SK-N-SH treated with all-trans-retinoic acid at 6 μM for 48 hours (cell line): Measurements from ENCODE around the gene DOCK1.

ENCODE experiments used
- ATAC-seq: fragments of 200-7000 bp; cut with Tn5 transposase; 3 replicates; pipeline ENCODE4 v1.9.1; 2020; ENCODE audit warnings: mild to moderate bottlenecking, moderate library complexity
- ARNTL ChIP-seq: fragments of 450-650 bp; formaldehyde crosslinking; IDR thresholded peaks from 2 replicates; pipeline ENCODE4 v1.5.0; 2020; ENCODE audit warnings: low read depth, mild to moderate bottlenecking, moderate library complexity, borderline replicate concordance
- BACH2 ChIP-seq: fragments of 250-450 bp; sonication (Bioruptor Pico); IDR thresholded peaks from 2 replicates; pipeline ENCODE4 v1.9.0; 2021; ENCODE audit warnings: mild to moderate bottlenecking, borderline replicate concordance
- CREB5 ChIP-seq: fragments of 250-450 bp; sonication (Bioruptor Pico); IDR thresholded peaks from 2 replicates; pipeline ENCODE4 v1.5.1; 2020; ENCODE audit warnings: low read depth, mild to moderate bottlenecking, moderate library complexity
- CSDC2 ChIP-seq: fragments of 250-450 bp; sonication (Bioruptor Pico); IDR thresholded peaks from 2 replicates; pipeline ENCODE4 v1.5.0; 2020; ENCODE audit warnings: mild to moderate bottlenecking, moderate library complexity
- CSRNP3 ChIP-seq: fragments of 250-450 bp; sonication (Bioruptor Pico); IDR thresholded peaks from 2 replicates; pipeline ENCODE4 v1.5.1; 2021; ENCODE audit warnings: mild to moderate bottlenecking, moderate library complexity
- GLIS3 ChIP-seq: fragments of 250-450 bp; sonication (Bioruptor Pico); IDR thresholded peaks from 2 replicates; pipeline ENCODE4 v1.5.0; 2020; ENCODE audit warnings: mild to moderate bottlenecking, moderate library complexity
- ISL1 ChIP-seq: fragments of 250-450 bp; sonication (Bioruptor Pico); IDR thresholded peaks from 2 replicates; pipeline ENCODE4 v2.1.2; 2022; ENCODE audit warnings: mild to moderate bottlenecking, moderate library complexity
- OSR1 ChIP-seq: fragments of 250-450 bp; sonication (Bioruptor Pico); IDR thresholded peaks from 2 replicates; pipeline ENCODE4 v1.8.0; 2022; ENCODE audit warnings: moderate library complexity, mild to moderate bottlenecking, inconsistent platforms
- PATZ1 ChIP-seq: fragments of 250-450 bp; sonication (Bioruptor Pico); IDR thresholded peaks from 2 replicates; pipeline ENCODE4 v1.8.0; 2020; ENCODE audit warnings: mild to moderate bottlenecking, moderate library complexity, borderline replicate concordance
- POU6F1 ChIP-seq: fragments of 250-450 bp; sonication (Bioruptor Pico); IDR thresholded peaks from 2 replicates; pipeline ENCODE4 v1.8.0; 2021; ENCODE audit warnings: low read depth, mild to moderate bottlenecking, moderate library complexity, borderline replicate concordance
- PPARA ChIP-seq: fragments of 250-450 bp; sonication (Bioruptor Pico); IDR thresholded peaks from 2 replicates; pipeline ENCODE4 v1.5.0; 2020; ENCODE audit warnings: mild to moderate bottlenecking, borderline replicate concordance
- RARB ChIP-seq: fragments of 250-450 bp; sonication (Bioruptor Pico); IDR thresholded peaks from 2 replicates; pipeline ENCODE4 v1.8.0; 2021; ENCODE audit warnings: mild to moderate bottlenecking, moderate library complexity
- SNAI2 ChIP-seq: fragments of 250-450 bp; sonication (Bioruptor Pico); IDR thresholded peaks from 2 replicates; pipeline ENCODE4 v1.5.0; 2020; ENCODE audit warnings: mild to moderate bottlenecking, moderate library complexity
- TCF4 ChIP-seq: fragments of 250-450 bp; sonication (Bioruptor Pico); IDR thresholded peaks from 2 replicates; pipeline ENCODE4 v1.8.0; 2021; ENCODE audit warnings: mild to moderate bottlenecking, moderate library complexity, borderline replicate concordance
- TOX ChIP-seq: fragments of 250-450 bp; sonication (Bioruptor Pico); IDR thresholded peaks from 2 replicates; pipeline ENCODE4 v1.8.0; 2021; ENCODE audit warnings: mild to moderate bottlenecking, moderate library complexity, borderline replicate concordance
- TSHZ2 ChIP-seq: fragments of 250-450 bp; sonication (Bioruptor Pico); IDR thresholded peaks from 2 replicates; pipeline ENCODE4 v1.5.0; 2020; ENCODE audit warnings: mild to moderate bottlenecking, moderate library complexity
- ZC3H10 ChIP-seq: fragments of 250-450 bp; sonication (Bioruptor Pico); IDR thresholded peaks from 2 replicates; pipeline ENCODE4 v1.5.1; 2021; ENCODE audit warnings: mild to moderate bottlenecking, moderate library complexity
- ZFP3 ChIP-seq: fragments of 250-450 bp; sonication (Bioruptor Pico); IDR thresholded peaks from 2 replicates; pipeline ENCODE4 v1.5.0; 2020; ENCODE audit warnings: mild to moderate bottlenecking, moderate library complexity
- ZFP30 ChIP-seq: fragments of 450-650 bp; formaldehyde crosslinking; IDR thresholded peaks from 2 replicates; pipeline ENCODE4 v1.5.0; 2022; ENCODE audit warnings: mild to moderate bottlenecking, moderate library complexity
- ZNF565 ChIP-seq: fragments of 450-650 bp; formaldehyde crosslinking; conservative IDR thresholded peaks from 2 replicates; pipeline ENCODE4 v1.5.0; 2020; ENCODE audit warnings: low read depth, mild to moderate bottlenecking, moderate library complexity
- ZNF70 ChIP-seq: fragments of 450-650 bp; formaldehyde crosslinking; IDR thresholded peaks from 2 replicates; pipeline ENCODE4 v1.5.0; 2020; ENCODE audit warnings: mild to moderate bottlenecking, moderate library complexity

DOCK1 gene

GRCh38 chr10:127040756-127041155 lies 135.5 kb downstream of the DOCK1 start:
- ATAC-seq, result no peak
- TF ChIP-seq PATZ1 (no peak), TSHZ2 (no peak), CSDC2 (CRISPR knock-in tag) (no peak), CSRNP3 (CRISPR knock-in tag) (no peak), BACH2 (no peak), RARB (CRISPR knock-in tag) (no peak), ZFP30 (CRISPR knock-in tag) (no peak), POU6F1 (CRISPR knock-in tag) (no peak), GLIS3 (CRISPR knock-in tag) (no peak), ARNTL (CRISPR knock-in tag) (no peak), ZFP3 (CRISPR knock-in tag) (no peak), PPARA (no peak), ZNF565 (CRISPR knock-in tag) (no peak), TOX (CRISPR knock-in tag) (no peak), TCF4 (CRISPR knock-in tag) (no peak)

- TF ChIP-seq OSR1 (CRISPR knock-in tag), result no peak
Measured at GRCh38 chr10:127041552-127041951, 136.3 kb downstream of the DOCK1 start.

GRCh38 chr10:127043301-127043700 lies 138.1 kb downstream of the DOCK1 start:
- ATAC-seq, result no peak

More at GRCh38 chr10:127041552-127041951, 136.3 kb downstream of the DOCK1 start:
- no peak; the same call in 1 of the 3 replicates for ATAC-seq

More at GRCh38 chr10:127043301-127043700, 138.1 kb downstream of the DOCK1 start:
- TF ChIP-seq RARB (CRISPR knock-in tag) (no peak), CSDC2 (CRISPR knock-in tag) (no peak), ISL1 (CRISPR knock-in tag) (no peak), ZC3H10 (CRISPR knock-in tag) (no peak), ZFP30 (CRISPR knock-in tag) (no peak), PATZ1 (no peak), SNAI2 (CRISPR knock-in tag) (no peak), ZNF70 (CRISPR knock-in tag) (no peak), GLIS3 (CRISPR knock-in tag) (no peak), CSRNP3 (CRISPR knock-in tag) (no peak), OSR1 (CRISPR knock-in tag) (no peak), POU6F1 (CRISPR knock-in tag) (no peak), PPARA (no peak), ZNF565 (CRISPR knock-in tag) (no peak), BACH2 (no peak), CREB5 (CRISPR knock-in tag) (no peak)
